NCI-H82 treated with DMSO at 0.1 percent for 48 hours (cell line): ENCODE results near the gene DLGAP1.

Source experiments
- DNase-seq: peaks from one replicate; lab custom pipeline; 2025; ENCODE audit not compliant: unreplicated experiment; lab: John Stamatoyannopoulos, UW

The DLGAP1 gene

GRCh38 chr18:3960142-3960541 is 495.0 kb downstream of the DLGAP1 start:
- DNase-seq: no peak

GRCh38 chr18:3952031-3952430 is 503.1 kb downstream of the DLGAP1 start:
- DNase-seq: no peak

- no peak for DNase-seq
Observed at GRCh38 chr18:3950668-3951404, 504.3 kb downstream of the DLGAP1 start.

GRCh38 chr18:3948958-3949357 is 506.1 kb downstream of the DLGAP1 start:
- no peak for DNase-seq

GRCh38 chr18:3947383-3947782 is 507.7 kb downstream of the DLGAP1 start:
- DNase-seq: no peak

GRCh38 chr18:3935305-3935704 is 519.8 kb downstream of the DLGAP1 start:
- no peak for DNase-seq

GRCh38 chr18:3932276-3932675 is 522.8 kb downstream of the DLGAP1 start:
- no peak for DNase-seq

GRCh38 chr18:3931542-3932112 is 523.5 kb downstream of the DLGAP1 start:
- DNase-seq: no peak

- no peak for DNase-seq
Observed at GRCh38 chr18:3931013-3931315, 524.1 kb downstream of the DLGAP1 start.

- no peak for DNase-seq
Observed at GRCh38 chr18:3930126-3931012, 524.7 kb downstream of the DLGAP1 start.

- DNase-seq: no peak
Observed at GRCh38 chr18:3924455-3924854, 530.7 kb downstream of the DLGAP1 start.

GRCh38 chr18:3923750-3924149 is 531.4 kb downstream of the DLGAP1 start:
- no peak for DNase-seq

GRCh38 chr18:3921826-3922225 is 533.3 kb downstream of the DLGAP1 start:
- no peak for DNase-seq

- no peak for DNase-seq
Observed at GRCh38 chr18:3920832-3921231, 534.3 kb downstream of the DLGAP1 start.

- DNase-seq: no peak
Observed at GRCh38 chr18:3919396-3920061, 535.6 kb downstream of the DLGAP1 start.

- peak; percentile 31 for DNase-seq
Observed at GRCh38 chr18:3916082-3916481, 539.0 kb downstream of the DLGAP1 start.

GRCh38 chr18:3914833-3915610 is 540.1 kb downstream of the DLGAP1 start:
- DNase-seq: peak; percentile 8

GRCh38 chr18:3914109-3914508 is 541.0 kb downstream of the DLGAP1 start:
- no peak for DNase-seq

GRCh38 chr18:3912705-3913104 is 542.4 kb downstream of the DLGAP1 start:
- no peak for DNase-seq

- DNase-seq: no peak
Observed at GRCh38 chr18:3911413-3911812, 543.7 kb downstream of the DLGAP1 start.

- no peak for DNase-seq
Observed at GRCh38 chr18:3910512-3910911, 544.6 kb downstream of the DLGAP1 start.
